ENCODE measurements around the gene AFF1.
"Not testable (repeated sequence)": the region's sequence is repeated elsewhere in the genome, so short reads cannot be mapped to it uniquely, and the experiment has no call there.

The AFF1 gene

DNA sequence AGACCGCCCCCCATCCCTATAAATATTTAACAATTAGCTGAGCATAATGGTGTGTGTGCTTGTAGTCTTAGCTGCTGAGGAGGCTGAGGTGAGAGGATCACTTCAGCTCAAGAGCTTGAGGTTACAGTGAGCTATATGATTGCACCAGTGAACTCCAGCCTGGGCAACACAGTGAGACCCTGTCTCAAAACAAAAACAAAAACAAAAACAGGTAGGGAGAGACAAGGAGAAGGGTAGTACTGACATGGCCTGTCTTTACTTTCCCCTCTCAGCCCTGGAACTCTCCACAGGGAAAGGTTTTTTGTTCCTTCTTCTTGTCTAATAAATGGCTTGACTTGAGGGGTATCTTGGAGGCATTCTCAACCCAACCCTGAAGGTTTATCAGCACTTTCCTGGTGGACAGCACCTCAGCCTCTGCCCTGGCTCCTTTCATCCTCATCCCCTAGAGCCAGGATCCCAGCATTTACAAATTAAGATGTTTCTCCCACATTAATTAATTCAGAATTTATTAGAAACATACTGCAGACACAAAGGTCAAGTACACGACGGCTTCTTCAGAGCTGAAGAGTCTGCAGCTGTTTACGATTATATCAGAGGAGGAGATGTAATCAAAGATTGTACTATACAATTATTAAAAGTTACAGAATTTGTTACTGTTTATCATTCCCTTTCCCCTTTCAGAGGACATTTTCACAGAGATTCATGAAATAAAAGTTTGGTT is 131.8 kb downstream of the AFF1 start:
- no peak for DNase-seq (ENCODE audit: low read depth)
- H3K4me3 ChIP-seq (ENCODE audit: low read depth, low read length), result no peak overlapping the region
- TF ChIP-seq, protein P1, sequence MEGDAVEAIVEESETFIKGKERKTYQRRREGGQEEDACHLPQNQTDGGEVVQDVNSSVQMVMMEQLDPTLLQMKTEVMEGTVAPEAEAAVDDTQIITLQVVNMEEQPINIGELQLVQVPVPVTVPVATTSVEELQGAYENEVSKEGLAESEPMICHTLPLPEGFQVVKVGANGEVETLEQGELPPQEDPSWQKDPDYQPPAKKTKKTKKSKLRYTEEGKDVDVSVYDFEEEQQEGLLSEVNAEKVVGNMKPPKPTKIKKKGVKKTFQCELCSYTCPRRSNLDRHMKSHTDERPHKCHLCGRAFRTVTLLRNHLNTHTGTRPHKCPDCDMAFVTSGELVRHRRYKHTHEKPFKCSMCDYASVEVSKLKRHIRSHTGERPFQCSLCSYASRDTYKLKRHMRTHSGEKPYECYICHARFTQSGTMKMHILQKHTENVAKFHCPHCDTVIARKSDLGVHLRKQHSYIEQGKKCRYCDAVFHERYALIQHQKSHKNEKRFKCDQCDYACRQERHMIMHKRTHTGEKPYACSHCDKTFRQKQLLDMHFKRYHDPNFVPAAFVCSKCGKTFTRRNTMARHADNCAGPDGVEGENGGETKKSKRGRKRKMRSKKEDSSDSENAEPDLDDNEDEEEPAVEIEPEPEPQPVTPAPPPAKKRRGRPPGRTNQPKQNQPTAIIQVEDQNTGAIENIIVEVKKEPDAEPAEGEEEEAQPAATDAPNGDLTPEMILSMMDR (IDR thresholded peaks at IDR 0.05; ENCODE audit: insufficient read depth, low read depth, low read length, missing control alignments), result no peak

DNA sequence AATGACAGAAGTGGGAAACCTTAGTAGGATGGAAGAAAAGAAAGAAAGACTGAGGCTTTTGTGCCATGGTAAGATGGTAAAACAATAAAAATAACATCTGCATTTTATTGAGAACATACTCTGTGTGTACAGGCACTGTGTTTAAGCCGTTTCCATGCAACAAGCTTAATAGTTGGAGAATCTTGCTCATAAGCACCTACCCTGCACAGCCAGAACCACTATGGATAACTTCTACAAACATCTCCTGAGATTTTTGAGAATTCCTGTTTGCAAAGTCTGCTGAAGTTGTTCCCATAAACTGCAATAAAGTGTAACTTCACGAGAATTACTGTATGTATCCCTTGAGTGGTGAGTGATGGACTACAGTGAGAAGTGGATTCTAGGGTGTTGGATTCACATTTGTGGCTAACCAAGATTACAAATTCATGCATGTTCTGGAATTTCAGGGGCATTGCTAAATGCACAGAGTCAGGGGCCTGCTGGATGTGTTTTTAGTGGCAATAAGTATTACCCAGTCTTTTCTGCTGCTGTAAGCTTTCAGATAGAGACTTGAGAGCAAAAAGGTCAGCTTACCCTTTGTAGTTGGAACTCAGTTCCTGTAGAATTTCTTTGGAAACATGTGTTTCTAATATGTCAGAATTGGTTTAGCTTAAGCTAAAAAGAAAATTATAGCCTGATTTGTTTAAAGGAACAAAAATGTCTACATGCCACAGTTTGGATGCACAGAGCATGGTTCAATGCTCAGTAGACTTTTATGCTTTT is 132.5 kb downstream of the AFF1 start:
- TF ChIP-seq, protein P1 (IDR thresholded peaks at IDR 0.05; ENCODE audit: insufficient read depth, low read depth, low read length, missing control alignments), result no peak
- H3K4me3 ChIP-seq (ENCODE audit: low read depth, low read length), result no peak overlapping the region
- DNase-seq (ENCODE audit: low read depth), result no peak

DNA sequence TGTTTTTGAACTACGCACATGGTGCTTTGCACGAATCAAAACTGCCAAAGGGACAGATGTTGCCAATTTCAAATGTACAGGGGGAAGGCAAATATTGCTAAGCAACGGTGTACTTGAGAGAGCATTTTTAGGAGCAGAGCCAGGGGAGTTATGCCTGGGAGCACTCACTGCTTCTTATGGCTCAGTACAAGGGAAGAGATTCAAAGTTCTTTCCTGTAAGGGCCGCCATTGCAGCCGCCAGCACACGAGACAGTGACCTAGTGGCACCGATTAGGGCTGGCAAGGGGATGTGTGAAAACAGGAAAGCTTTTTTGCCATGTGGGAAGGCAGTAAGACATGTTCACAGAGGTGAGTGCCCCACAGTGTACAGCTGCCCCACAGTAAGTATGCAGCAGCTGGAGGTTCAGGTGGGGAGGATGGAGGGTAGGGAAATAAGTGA is 133.8 kb downstream of the AFF1 start:
- TF ChIP-seq, protein P1 (IDR thresholded peaks at IDR 0.05; ENCODE audit: insufficient read depth, low read depth, low read length, missing control alignments), result no peak
- peak; percentile 21 for DNase-seq (ENCODE audit: low read depth)
- no peak overlapping the region for H3K4me3 ChIP-seq (ENCODE audit: low read depth, low read length)

DNA sequence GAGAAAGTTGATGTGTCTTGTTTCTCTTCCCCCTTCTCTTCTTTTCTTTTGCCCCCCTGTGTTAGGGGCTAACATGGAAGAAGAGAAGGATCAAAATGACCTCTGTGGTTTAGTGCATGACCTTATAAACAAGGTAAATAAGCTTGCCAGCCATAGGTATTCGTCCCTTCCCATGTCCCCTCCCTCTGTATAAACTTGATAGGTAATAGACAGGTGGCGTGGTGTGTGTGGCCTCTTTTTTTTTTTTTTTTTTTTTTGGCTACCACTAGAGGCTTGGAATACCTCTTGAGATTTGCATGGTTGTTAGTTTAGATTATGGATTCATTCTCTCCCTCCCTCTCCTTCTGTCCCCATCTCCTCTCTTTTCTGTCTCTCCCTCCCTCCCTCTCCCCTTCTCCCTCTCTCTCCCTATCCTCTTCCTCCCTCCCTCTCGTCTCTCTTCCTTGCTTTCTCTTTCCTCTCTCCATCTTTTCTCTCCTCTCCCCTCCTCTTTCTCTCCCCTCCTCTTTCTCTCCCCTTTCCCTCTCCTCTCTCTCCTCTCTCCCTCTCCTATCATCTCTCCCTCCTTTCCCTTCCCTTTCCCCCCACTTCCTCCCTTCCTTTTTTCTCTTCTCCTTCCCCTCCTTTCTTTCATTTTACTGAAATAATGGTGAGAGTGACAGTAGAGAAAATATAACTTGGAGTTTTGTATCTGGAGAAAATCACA is 134.4 kb downstream of the AFF1 start:
- TF ChIP-seq, protein P1 (IDR thresholded peaks at IDR 0.05; ENCODE audit: insufficient read depth, low read depth, low read length, missing control alignments), result no peak
- H3K4me3 ChIP-seq (ENCODE audit: low read depth, low read length), result no peak overlapping the region
- DNase-seq (ENCODE audit: low read depth), result no peak

DNA sequence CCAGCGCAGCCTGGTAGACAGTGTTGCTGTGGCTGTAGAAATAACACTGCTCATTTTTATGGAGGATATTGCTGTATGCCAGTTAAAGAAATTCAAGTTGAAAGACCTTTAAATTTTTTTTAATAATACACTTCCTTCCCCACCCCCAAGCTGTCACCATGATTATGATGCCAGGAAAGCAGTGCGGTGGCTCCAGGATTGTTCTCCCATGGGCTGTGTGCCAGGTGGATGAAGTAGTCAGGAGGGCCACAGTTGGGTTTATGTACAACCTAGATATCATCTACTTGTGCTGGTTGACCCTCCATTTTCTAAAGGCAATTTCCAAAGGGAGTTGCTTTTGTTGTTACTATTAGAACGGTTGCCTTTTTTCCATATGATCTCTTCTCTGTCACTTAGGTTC is 136.6 kb downstream of the AFF1 start:
- no peak overlapping the region for H3K4me3 ChIP-seq (ENCODE audit: low read depth, low read length)
- TF ChIP-seq, protein P1 (IDR thresholded peaks at IDR 0.05; ENCODE audit: insufficient read depth, low read depth, low read length, missing control alignments), result no peak
- DNase-seq (ENCODE audit: low read depth), result no peak

DNA sequence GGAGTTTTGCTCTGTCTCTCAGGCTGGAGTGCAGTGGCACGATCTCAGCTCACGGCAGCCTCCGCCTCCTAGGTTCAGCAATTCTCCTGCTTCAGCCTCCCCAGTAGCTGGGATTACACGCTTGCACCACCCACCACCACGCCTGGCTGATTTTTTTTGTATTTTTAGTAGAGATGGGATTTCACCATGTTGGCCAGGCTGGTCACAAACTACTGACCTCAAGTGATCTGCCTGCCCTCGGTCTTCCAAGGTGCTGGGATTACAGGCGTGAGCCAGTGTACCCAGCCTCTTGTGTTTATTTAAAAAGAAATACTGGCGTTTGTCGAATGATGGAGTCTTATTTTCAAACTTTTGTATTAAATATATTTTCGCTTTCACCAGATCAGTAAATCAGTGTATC is 137.7 kb downstream of the AFF1 start:
- H3K4me3 ChIP-seq (ENCODE audit: low read depth, low read length), result peak overlapping the region; percentile 63
- not testable (repeated sequence) for DNase-seq (ENCODE audit: low read depth)

Data from GM12865 (cell line).